GM12864 (cell line): ENCODE results near the gene FNDC8.
"Not testable (repeated sequence)": the region's sequence is repeated elsewhere in the genome, so short reads cannot be mapped to it uniquely, and the experiment has no call there.

ENCODE experiments used
- DNase-seq: peaks from one replicate; pipeline ENCODE4 v3.0.0-alpha.2; 2011; ENCODE audit warnings: low read depth
- H3K4me3 ChIP-seq: 2 replicates; pipeline ENCODE4 v1.5.1; 2011; ENCODE audit warnings: mild to moderate bottlenecking, low read depth, low read length, control low read depth
- CTCF ChIP-seq: IDR thresholded peaks from 2 replicates; pipeline ENCODE4 v1.5.1; 2011; ENCODE audit warnings: low read depth, mild to moderate bottlenecking, moderate library complexity, low read length, control low read depth, inconsistent platforms; ENCODE audit errors: missing control alignments

FNDC8 gene

DNA sequence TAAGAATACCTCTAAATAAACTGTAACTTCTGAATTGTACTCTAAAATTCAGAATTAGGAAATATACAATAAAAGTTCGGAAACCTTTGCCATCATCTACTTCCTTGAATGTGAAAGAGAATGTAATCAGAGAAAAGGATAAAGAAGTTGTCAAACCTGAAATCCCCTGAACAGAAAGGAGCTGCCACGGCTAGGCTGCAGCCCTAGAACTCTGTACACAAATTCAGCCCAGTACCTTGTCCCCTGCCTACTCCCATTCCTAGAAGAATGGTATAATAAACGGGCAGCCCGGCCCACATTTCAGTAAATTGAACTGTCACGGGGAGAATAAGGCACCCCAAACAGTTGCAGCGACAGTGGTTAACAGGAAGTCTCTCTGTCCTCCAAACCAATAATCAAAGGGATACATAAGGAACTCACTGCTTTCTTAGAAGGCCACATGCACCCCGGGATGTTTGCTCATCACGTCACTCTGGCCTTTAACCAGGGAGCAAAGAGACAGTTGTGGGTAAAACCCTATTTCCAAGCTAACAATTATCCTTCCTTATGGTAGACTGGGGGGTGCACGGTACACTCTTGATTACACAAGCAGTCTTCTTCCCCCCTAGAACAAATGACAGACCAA, 33.6 kb upstream of the FNDC8 start:
- TF ChIP-seq CTCF = no peak
- DNase-seq = no peak
- peak overlapping the region; percentile 85 for H3K4me3 ChIP-seq

DNA sequence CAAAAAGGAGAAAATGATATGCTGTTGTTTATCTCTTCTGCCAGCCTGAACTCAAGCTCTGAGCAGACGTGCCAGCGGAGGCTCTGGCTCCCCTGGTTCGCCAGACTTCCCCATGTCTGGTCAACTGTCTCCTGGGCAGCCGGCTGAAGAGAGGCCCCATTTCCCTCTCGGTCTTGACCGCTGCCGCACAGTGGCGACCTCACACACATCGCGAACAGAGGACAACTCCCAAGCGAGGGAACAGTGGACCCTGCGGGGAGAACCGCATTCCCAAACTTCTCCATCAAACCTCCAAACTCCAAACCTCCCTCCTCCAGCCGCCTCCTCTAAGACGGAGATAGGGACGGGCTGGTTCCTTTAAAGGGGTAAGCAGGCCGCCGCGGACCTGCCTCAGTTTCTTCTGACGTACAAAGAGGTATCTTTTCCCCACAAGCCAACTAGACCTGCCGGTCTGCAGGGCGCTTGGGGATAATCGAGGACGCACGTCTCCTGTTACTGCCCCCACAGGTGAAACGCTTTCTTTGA, 33.0 kb upstream of the FNDC8 start:
- no peak for DNase-seq
- peak overlapping the region; percentile 85 for H3K4me3 ChIP-seq
- no peak for TF ChIP-seq CTCF

DNA sequence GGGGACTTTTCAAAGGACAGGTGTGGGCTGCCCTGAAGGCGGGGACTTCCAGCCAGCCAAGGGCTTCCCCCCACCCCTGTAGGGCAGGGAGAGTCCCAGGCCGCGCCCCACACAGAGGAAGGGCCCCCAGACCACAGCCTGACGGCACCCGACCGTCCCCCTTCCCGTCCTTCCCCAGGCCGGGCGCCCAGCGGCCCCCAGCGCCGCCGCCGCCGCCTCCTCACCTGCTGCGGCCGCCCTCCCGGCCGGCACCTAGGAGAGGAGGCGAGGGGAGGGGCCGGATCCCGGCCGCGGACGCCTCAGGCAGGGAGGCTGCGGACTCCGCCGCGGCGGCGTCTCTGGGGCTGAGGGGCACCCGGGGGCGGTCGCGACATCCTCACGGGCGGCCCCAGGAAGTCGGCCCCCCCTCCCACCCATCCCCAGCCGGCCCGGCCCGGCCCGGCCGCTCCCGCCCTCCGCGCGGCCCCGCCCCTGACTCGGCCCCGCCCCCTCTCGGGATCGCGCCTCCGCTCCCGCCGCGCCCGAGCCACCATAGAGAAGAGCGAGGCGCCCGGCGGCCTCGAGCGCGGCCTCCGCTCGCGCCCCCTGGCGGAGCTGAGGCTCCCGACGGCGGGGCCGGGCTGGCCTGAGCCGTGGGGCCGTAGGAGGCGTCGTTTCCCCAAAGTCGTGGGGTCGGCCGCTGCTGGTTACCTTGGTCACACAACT, 32.4 kb upstream of the FNDC8 start:
- peak overlapping the region; percentile 85 for H3K4me3 ChIP-seq
- DNase-seq = peak; percentile 71
- peak; percentile 74 for TF ChIP-seq CTCF

- H3K4me3 ChIP-seq = peak overlapping the region; percentile 59
- TF ChIP-seq CTCF = peak; percentile 17
- DNase-seq = no peak
Observed at GRCh38 chr17:35089586-35090296, 31.7 kb upstream of the FNDC8 start.

GRCh38 chr17:35090707-35091106, 30.7 kb upstream of the FNDC8 start:
- DNase-seq, H3K4me3 ChIP-seq: not testable (repeated sequence)

GRCh38 chr17:35094902-35095301, 26.5 kb upstream of the FNDC8 start:
- no peak for TF ChIP-seq CTCF
- H3K4me3 ChIP-seq = no peak overlapping the region
- DNase-seq = no peak

GRCh38 chr17:35095741-35096140, 25.7 kb upstream of the FNDC8 start:
- no peak for TF ChIP-seq CTCF
- no peak overlapping the region for H3K4me3 ChIP-seq
- DNase-seq = no peak
